HTR-8/SVneo (cell line): ENCODE measurements around the gene CLCNKA.
"Not testable (repeated sequence)": the region's sequence is repeated elsewhere in the genome, so short reads cannot be mapped to it uniquely, and the experiment has no call there.

Source experiments
- DNase-seq: peaks from one replicate; pipeline ENCODE4 v3.0.0; 2011; ENCODE audit warnings: low spot score, mixed read lengths; ENCODE audit not compliant: insufficient read length
- FAIRE-seq: peaks from 2 replicates; lab custom pipeline; 2011; peaks lifted over from hg19 to GRCh38; lab: Jason Lieb, UNC

CLCNKA gene

GRCh38 chr1:16015960-16016901 lies 5.6 kb upstream of the CLCNKA start:
- no peak for DNase-seq
- no peak for FAIRE-seq

GRCh38 chr1:16017076-16017460 lies 4.8 kb upstream of the CLCNKA start:
- DNase-seq (no peak), FAIRE-seq (no peak)

GRCh38 chr1:16017461-16018303 lies 4.2 kb upstream of the CLCNKA start, which contains the start of gene HSPB7:
TSS of gene HSPB7 (minus strand) at chr1:16018043. CDS start at chr1:16017963, 80 bp downstream.
- DNase-seq (no peak), FAIRE-seq (no peak)

- FAIRE-seq (no peak), DNase-seq (no peak)
Observed at GRCh38 chr1:16018308-16018707, 3.5 kb upstream of the CLCNKA start.

- FAIRE-seq (no peak), DNase-seq (no peak)
Observed at GRCh38 chr1:16018749-16019643, 2.8 kb upstream of the CLCNKA start.

- FAIRE-seq (no peak), DNase-seq (no peak)
Observed at GRCh38 chr1:16019644-16020277, 2.1 kb upstream of the CLCNKA start.

GRCh38 chr1:16020325-16020724 lies 1.5 kb upstream of the CLCNKA start:
- FAIRE-seq (no peak), DNase-seq (no peak)

- DNase-seq, result not testable (repeated sequence)
Observed at GRCh38 chr1:16020878-16021277, 958 bp upstream of the CLCNKA start.

GRCh38 chr1:16022393-16022792 lies 557 bp downstream of the CLCNKA start:
- no peak for FAIRE-seq
- no peak for DNase-seq

More at GRCh38 chr1:16020878-16021277, 958 bp upstream of the CLCNKA start:
- peak; percentile 46 for FAIRE-seq

- DNase-seq, result no peak
Observed at GRCh38 chr1:16023050-16023653, 1.3 kb downstream of the CLCNKA start.

GRCh38 chr1:16026302-16026701 lies 4.5 kb downstream of the CLCNKA start:
- FAIRE-seq, result not testable (repeated sequence)

More at GRCh38 chr1:16023050-16023653, 1.3 kb downstream of the CLCNKA start:
- FAIRE-seq, result no peak

GRCh38 chr1:16026723-16027484 lies 5.1 kb downstream of the CLCNKA start:
- no peak for DNase-seq
- no peak for FAIRE-seq

More at GRCh38 chr1:16026302-16026701, 4.5 kb downstream of the CLCNKA start:
- DNase-seq, result not testable (repeated sequence)

- DNase-seq (no peak), FAIRE-seq (no peak)
Observed at GRCh38 chr1:16028237-16029002, 6.6 kb downstream of the CLCNKA start.

GRCh38 chr1:16029003-16029268 lies 7.1 kb downstream of the CLCNKA start:
- DNase-seq, FAIRE-seq: not testable (repeated sequence)

GRCh38 chr1:16029288-16029687 lies 7.5 kb downstream of the CLCNKA start:
- no peak for FAIRE-seq

GRCh38 chr1:16031551-16031950 lies 9.7 kb downstream of the CLCNKA start:
- DNase-seq (no peak), FAIRE-seq (no peak)

More at GRCh38 chr1:16029288-16029687, 7.5 kb downstream of the CLCNKA start:
- no peak for DNase-seq

GRCh38 chr1:16032388-16033102 lies 10.7 kb downstream of the CLCNKA start:
- peak; percentile 87 for DNase-seq
- FAIRE-seq, result peak; percentile 69
